Fibroblast of lung (primary cell): ENCODE data around the gene POLR1E. TPM values are rescaled to one million over a fixed set of nuclear protein-coding genes. Genes with fewer than 3 reads are reported as not detected.
A peak's percentile ranks its signal among the peaks of the same experiment; 100 is the strongest.

Source experiments
- DNase-seq, 2 donors: peaks; one replicate each; pipeline versions ENCODE4 v3.0.0 to v3.0.0-alpha.2; 2010; ENCODE audit warnings: low read depth in 2 of 2
- H2AFZ ChIP-seq: 2 replicates; pipeline ENCODE4 v1.5.1; 2012; ENCODE audit warnings: low read length, control low read depth, inconsistent platforms
- H3K27ac ChIP-seq: 2 replicates; pipeline ENCODE4 v1.5.1; 2011; ENCODE audit warnings: low read length, control low read depth; ENCODE audit not compliant: insufficient read depth
- H3K27me3 ChIP-seq: 2 replicates; pipeline ENCODE4 v1.5.1; 2011; ENCODE audit warnings: mild to moderate bottlenecking, low read length; ENCODE audit not compliant: control insufficient read depth, insufficient read depth
- H3K36me3 ChIP-seq: 2 replicates; pipeline ENCODE4 v1.5.1; 2011; ENCODE audit warnings: low read length; ENCODE audit not compliant: control insufficient read depth, insufficient read depth
- H3K4me1 ChIP-seq: 2 replicates; pipeline ENCODE4 v1.5.1; 2011; ENCODE audit warnings: low read length; ENCODE audit not compliant: control insufficient read depth, insufficient read depth; ENCODE audit errors: extremely low read depth
- H3K4me2 ChIP-seq: 2 replicates; pipeline ENCODE4 v1.5.1; 2011; ENCODE audit warnings: low read length, control low read depth; ENCODE audit not compliant: insufficient read depth; ENCODE audit errors: extremely low read depth
- H3K4me3 ChIP-seq, 4 experiments: fragments of 200-600 bp in 1 of 4; sonication (generic) in 1 of 4; replicated peaks in 1 of 4; 2 replicates each; pipeline ENCODE4 v1.5.1; 2011 to 2016; ENCODE audit warnings: low read length in 4 of 4, low read depth in 3 of 4, mild to moderate bottlenecking in 3 of 4, control low read depth in 2 of 4, inconsistent platforms in 1 of 4, mixed read lengths in 1 of 4; ENCODE audit not compliant: insufficient read depth in 1 of 4; ENCODE audit errors: control extremely low read depth in 1 of 4
- H3K79me2 ChIP-seq: 2 replicates; pipeline ENCODE4 v1.5.1; 2012; ENCODE audit warnings: mild to moderate bottlenecking, low read length, inconsistent platforms; ENCODE audit not compliant: control insufficient read depth, insufficient read depth
- H3K9ac ChIP-seq: 2 replicates; pipeline ENCODE4 v1.5.1; 2011; ENCODE audit warnings: mild to moderate bottlenecking, low read length, control low read depth; ENCODE audit not compliant: insufficient read depth
- H3K9me3 ChIP-seq: 2 replicates; pipeline ENCODE4 v1.5.1; 2012; ENCODE audit warnings: low read depth, low read length; ENCODE audit not compliant: control insufficient read depth, insufficient read depth
- H4K20me1 ChIP-seq: 2 replicates; pipeline ENCODE4 v1.5.1; 2011; ENCODE audit warnings: low read length; ENCODE audit not compliant: control insufficient read depth, insufficient read depth; ENCODE audit errors: extremely low read depth
- EZH2 ChIP-seq: IDR thresholded peaks from 2 replicates; pipeline ENCODE4 v1.5.1; 2012; ENCODE audit warnings: low read length, control low read depth, mild to moderate bottlenecking; ENCODE audit errors: missing control alignments
- polyA plus RNA-seq, 2 donors: library from polyadenylated mRNA; depleted of rRNA in 1 of 2; stranded (reverse) in 1 of 2; unstranded in 1 of 2; fragments of >200 nt; gene quantifications; 2 replicates each; pipeline ENCODE4 v1.2.1, GENCODE V29; 2011 to 2012; ENCODE audit warnings: missing spikeins in 1 of 2
- total RNA-seq: library from RNA; depleted of rRNA; stranded (reverse); fragments of >200 nt; gene quantifications from 2 replicates; pipeline ENCODE4 v1.2.1, GENCODE V29; 2014
- TF ChIP-seq, protein P1 (sequence below), 2 donors: IDR thresholded peaks in 1 of 2; conservative IDR thresholded peaks in 1 of 2; 1 replicate in 1 of 2; 2 replicates in 1 of 2; pipeline ENCODE4 v1.5.1; 2011 to 2012; ENCODE audit warnings: low read length in 2 of 2, control low read depth in 1 of 2, inconsistent platforms in 1 of 2, low read depth in 1 of 2, mild to moderate bottlenecking in 1 of 2

The POLR1E gene
- total and polyA plus RNA-seq, 2 donors (not counting 1 experiment from before 2014, with no cell fraction given), result 30.9 to 31.7 TPM

DNA sequence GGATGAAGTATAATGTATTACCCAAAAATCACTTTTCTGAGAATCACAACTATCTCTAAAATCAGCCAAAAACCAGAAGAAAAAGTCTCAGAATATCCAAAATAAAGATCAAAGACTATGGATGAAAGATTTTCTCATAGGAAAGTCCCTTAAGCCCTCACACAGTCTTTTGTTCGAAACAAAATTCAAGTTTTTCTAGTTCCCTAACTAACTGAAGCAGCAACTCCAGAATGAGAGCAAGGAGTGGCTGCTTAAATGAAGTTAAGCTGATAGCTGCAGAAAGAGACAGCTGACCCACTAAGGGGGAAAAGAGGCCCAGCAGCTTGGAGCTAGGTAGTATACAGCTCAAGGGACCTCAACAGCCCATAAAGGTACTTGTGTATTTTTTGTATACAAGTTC lies 28.9 kb upstream of the POLR1E start:
- TF ChIP-seq EZH2, result no peak
- TF ChIP-seq, protein P1, sequence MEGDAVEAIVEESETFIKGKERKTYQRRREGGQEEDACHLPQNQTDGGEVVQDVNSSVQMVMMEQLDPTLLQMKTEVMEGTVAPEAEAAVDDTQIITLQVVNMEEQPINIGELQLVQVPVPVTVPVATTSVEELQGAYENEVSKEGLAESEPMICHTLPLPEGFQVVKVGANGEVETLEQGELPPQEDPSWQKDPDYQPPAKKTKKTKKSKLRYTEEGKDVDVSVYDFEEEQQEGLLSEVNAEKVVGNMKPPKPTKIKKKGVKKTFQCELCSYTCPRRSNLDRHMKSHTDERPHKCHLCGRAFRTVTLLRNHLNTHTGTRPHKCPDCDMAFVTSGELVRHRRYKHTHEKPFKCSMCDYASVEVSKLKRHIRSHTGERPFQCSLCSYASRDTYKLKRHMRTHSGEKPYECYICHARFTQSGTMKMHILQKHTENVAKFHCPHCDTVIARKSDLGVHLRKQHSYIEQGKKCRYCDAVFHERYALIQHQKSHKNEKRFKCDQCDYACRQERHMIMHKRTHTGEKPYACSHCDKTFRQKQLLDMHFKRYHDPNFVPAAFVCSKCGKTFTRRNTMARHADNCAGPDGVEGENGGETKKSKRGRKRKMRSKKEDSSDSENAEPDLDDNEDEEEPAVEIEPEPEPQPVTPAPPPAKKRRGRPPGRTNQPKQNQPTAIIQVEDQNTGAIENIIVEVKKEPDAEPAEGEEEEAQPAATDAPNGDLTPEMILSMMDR (conservative IDR thresholded peaks at IDR 0.05 in 1 of 2, IDR thresholded peaks at IDR 0.05 in 1 of 2; ENCODE audit: low read depth in 1 of 2, low read length in 2 of 2), result no peak
- Histone ChIP-seq H3K27ac (no peak overlapping the region), H3K4me3 (no peak overlapping the region), H3K9ac (no peak overlapping the region), H3K79me2 (peaks cover 44% of the 10 kb centered on the region), H3K36me3 (no peaks in the 10 kb centered on the region), H3K4me1 (peaks cover 5% of the 10 kb centered on the region), H3K4me2 (no peak overlapping the region), H4K20me1 (no peaks in the 10 kb centered on the region), H3K27me3 (no peaks in the 10 kb centered on the region), H2AFZ (no peak overlapping the region), H3K9me3 (no peaks in the 10 kb centered on the region)
- no peak for DNase-seq

DNA sequence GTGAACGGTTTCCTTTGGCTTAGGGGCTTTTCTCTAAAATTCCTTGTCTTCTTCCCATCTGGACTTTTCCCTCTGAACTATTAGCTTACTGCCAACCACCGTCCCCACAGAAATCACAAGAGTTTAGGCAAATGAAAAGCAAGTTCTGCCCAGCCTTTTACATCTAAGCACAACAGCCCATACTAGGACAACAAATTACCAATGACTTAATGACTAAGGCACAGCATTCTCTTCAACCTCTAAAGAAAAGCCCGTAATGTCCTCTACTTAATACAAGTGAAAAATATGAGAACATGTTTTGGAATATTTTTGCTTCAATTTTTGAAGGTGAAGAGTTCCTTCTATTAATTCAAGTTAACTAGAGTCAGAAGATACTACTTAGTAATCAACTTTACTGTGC lies 21.7 kb upstream of the POLR1E start:
- peak in 1 of 2 donors; percentile 17 for DNase-seq
- H4K20me1 ChIP-seq, result no peaks in the 10 kb centered on the region

DNA sequence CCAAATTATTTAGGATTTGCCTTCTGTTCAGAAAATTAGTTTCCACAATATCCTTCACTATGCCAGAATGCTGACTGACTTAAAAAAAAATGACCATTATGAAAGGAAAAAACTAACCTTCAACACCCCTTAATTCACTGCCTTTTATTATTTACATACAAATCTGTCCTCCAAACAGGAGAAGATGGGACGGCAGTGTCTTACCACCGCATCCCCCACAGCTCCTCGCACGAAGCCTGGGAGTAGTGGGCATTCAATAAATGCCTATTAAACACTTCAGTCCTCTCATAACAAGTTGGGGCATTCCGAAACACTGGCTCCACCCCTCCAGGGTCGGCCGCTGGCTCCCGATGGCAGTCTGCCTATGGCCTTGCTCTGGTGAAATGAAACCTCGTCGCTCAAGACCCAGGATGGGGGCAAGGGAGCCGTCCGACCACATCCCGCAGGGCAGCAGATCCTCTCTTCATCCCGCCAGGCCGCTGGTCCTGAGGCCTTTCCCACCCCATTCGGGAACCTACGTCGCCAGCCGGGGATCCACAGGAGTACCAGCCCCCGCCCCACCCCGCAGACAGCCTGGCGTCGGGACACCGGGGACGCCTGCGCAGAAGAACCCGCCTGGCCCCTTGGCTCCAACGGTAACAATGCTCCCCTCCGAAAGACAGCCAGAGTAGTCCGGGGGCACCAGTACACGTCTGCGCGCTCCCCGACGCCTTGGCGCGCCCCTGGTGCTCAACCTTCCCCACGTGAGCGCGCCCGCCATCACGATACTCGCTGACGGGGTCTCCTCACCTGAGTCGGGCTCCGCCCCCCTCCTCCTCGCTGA lies 21.1 kb upstream of the POLR1E start:
- peaks cover 40% of the 10 kb centered on the region for H3K79me2 ChIP-seq
- TF ChIP-seq, protein P1 (conservative IDR thresholded peaks at IDR 0.05 in 1 of 2, IDR thresholded peaks at IDR 0.05 in 1 of 2; ENCODE audit: low read depth in 1 of 2, low read length in 2 of 2), result no peak
- no peak for TF ChIP-seq EZH2
- no peaks in the 10 kb centered on the region for H3K9me3 ChIP-seq
- H3K4me2 ChIP-seq, result peak overlapping the region; percentile 92
- no peaks in the 10 kb centered on the region for H3K36me3 ChIP-seq
- DNase-seq, result peak; percentile 65 to 69
- peak overlapping the region; percentile 93 to 98 (median 96) for H3K4me3 ChIP-seq
- peak overlapping the region; percentile 99 for H3K27ac ChIP-seq
- no peaks in the 10 kb centered on the region for H4K20me1 ChIP-seq
- peak overlapping the region; percentile 89 for H2AFZ ChIP-seq
- peak overlapping the region; percentile 99 for H3K9ac ChIP-seq
- H3K27me3 ChIP-seq, result no peaks in the 10 kb centered on the region
- peaks cover 8% of the 10 kb centered on the region for H3K4me1 ChIP-seq

More for the DNA sequence above, 21.7 kb upstream of the POLR1E start:
- H3K4me1 ChIP-seq, result peaks cover 8% of the 10 kb centered on the region
- H3K36me3 ChIP-seq, result no peaks in the 10 kb centered on the region
- peaks cover 40% of the 10 kb centered on the region for H3K79me2 ChIP-seq
- H3K4me2 ChIP-seq, result peak overlapping the region; percentile 92
- H3K9ac ChIP-seq, result peak overlapping the region; percentile 99
- no peak overlapping the region for H2AFZ ChIP-seq
- H3K27ac ChIP-seq, result peak overlapping the region; percentile 99
- no peaks in the 10 kb centered on the region for H3K9me3 ChIP-seq
- peak overlapping the region; percentile 93 to 98 (median 96) for H3K4me3 ChIP-seq
- H3K27me3 ChIP-seq, result no peaks in the 10 kb centered on the region
- TF ChIP-seq, protein P1 (conservative IDR thresholded peaks at IDR 0.05 in 1 of 2, IDR thresholded peaks at IDR 0.05 in 1 of 2; ENCODE audit: low read depth in 1 of 2, low read length in 2 of 2), result no peak
- TF ChIP-seq EZH2, result no peak
